Panc1 (cell line): ENCODE measurements around the gene PCBP4.

Source experiments
- POLR2AphosphoS5 ChIP-seq: IDR thresholded peaks from 2 replicates; pipeline ENCODE4 v1.6.1; 2012; ENCODE audit warnings: mild to moderate bottlenecking, low read depth, low read length, moderate library complexity
- TCF7L2 ChIP-seq: IDR thresholded peaks from 2 replicates; pipeline ENCODE4 v1.6.1; 2011; ENCODE audit warnings: mild to moderate bottlenecking, low read depth, low read length, inconsistent platforms
- TF ChIP-seq, protein P1 (sequence below): fragments of 450-650 bp; IDR thresholded peaks from 2 replicates; pipeline ENCODE4 v1.5.1; 2017; ENCODE audit warnings: mild to moderate bottlenecking

DNA sequence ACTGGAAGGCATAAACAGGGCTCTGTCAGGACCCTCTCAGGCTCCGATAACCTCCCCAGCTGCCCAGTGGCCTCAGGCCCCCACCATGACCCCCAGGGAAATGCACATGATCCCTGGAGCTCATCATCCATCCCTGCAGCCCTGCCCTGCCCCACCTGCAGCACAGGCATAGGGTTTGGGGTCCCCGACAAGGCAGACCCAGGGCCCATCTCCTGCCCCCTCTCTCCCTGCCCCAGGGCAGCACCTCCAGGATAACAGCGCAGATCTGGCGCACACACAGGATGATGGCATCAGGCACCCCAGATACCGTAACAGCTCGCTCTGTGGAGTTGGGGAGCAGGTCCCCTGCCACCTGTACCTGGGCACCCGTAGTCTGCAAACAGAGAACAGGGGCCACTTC, 7.6 kb downstream of the PCBP4 start:
- TF ChIP-seq POLR2AphosphoS5 (no peak), TCF7L2 (no peak)
- TF ChIP-seq, protein P1, sequence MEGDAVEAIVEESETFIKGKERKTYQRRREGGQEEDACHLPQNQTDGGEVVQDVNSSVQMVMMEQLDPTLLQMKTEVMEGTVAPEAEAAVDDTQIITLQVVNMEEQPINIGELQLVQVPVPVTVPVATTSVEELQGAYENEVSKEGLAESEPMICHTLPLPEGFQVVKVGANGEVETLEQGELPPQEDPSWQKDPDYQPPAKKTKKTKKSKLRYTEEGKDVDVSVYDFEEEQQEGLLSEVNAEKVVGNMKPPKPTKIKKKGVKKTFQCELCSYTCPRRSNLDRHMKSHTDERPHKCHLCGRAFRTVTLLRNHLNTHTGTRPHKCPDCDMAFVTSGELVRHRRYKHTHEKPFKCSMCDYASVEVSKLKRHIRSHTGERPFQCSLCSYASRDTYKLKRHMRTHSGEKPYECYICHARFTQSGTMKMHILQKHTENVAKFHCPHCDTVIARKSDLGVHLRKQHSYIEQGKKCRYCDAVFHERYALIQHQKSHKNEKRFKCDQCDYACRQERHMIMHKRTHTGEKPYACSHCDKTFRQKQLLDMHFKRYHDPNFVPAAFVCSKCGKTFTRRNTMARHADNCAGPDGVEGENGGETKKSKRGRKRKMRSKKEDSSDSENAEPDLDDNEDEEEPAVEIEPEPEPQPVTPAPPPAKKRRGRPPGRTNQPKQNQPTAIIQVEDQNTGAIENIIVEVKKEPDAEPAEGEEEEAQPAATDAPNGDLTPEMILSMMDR, result no peak
